ENCODE measurements around the gene NLRP3.

NLRP3 gene

DNA sequence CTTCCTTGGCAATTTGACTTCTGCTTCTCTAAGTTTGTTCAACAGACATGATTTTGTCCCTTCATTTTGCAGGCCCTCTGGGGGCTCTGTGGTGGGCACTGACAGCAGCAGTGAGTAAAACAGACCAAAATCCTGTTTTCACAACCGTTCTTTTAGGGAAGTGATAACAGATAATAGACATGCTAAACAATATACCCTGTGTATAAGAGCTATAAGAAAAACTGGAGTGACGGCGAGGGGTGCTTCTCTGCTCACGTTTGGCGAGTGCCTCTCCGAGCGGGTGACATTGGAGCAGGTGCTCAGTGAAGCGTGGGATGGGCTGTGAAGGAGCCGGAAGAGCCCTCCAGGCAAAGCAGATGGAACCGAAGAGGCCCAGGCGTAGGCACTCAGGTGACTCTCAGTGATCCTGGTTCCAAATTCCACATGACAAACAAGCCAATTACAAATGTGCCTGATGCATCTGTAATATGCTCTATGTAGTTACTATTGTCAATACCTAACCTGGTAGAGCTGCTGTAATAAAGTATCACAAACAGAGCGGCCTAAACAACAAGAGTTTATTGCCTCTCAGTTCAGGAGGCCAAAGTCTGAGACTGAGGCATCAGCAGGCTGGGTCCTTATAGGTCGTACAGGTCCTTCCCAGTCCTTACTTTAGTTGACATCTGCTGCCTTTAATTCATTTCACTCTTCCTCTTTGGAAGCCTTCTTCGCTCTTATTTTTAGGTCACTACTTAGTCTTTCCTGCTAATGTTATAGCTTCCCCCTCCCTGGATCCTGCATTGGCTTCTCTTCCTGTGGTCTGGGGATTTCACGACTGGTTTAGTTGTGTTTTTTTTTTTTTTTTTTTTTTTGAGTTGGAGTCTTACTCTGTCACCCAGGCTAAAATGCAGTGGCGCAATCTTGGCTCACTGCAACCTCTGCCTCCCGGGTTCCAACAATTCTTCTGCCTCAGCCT, 21.9 kb downstream of the NLRP3 start:
- DNase-seq (ENCODE audit: low read depth), result no peak

DNA sequence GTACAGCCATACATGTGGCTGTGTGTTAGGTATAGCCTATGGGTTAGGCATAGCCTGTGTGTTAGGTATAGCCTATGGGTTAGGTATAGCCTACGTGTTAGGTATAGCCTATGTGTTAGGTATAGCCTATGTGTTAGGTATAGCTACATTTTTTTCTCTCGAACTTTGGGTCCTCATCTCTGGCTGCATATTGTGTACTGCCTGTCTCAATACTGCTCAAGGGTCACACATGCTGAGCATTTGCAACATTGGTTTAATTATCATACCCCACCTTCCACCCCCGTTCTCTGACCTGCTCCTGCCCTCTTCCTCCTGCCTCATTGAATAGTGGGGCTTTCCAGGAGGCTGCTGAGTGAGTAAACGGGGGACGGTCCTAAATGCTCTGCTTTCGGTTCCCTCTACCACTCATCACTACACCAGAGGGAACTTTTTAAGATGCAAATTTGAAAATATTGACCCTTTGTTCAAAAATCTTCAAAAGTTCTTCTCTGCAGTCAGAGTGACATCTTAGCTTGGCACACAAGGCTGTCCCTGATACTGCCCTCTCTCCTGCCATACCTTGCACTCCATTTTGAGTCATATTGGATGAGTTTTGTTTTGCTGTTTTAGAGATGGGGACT, 24.1 kb downstream of the NLRP3 start:
- DNase-seq (ENCODE audit: low read depth), result no peak

DNA sequence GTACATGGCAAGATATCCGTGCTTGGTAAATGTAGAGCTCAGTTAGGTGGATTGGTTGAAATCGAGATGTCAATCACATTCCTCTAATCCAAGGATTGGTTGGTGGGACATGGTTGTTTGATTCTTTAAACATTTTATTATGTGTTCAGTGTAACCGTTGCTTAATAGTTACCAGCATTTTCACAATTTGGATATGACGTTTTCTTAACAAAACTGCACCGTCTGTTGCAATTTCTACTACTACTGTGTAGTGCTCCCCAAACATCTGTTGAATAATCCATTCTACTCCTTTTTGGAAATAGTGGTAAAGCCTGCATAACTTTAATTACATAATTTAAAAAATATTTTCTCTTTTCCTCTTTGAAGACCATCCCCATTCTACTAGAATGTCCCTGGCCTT, 25.6 kb downstream of the NLRP3 start:
- DNase-seq (ENCODE audit: low read depth), result no peak

- no peak for DNase-seq (ENCODE audit: low read depth)
Measured at GRCh38 chr1:247442164-247442563, 26.2 kb downstream of the NLRP3 start.

- no peak for DNase-seq (ENCODE audit: low read depth)
Measured at GRCh38 chr1:247443641-247444040, 27.7 kb downstream of the NLRP3 start.

- DNase-seq (ENCODE audit: low read depth), result no peak
Measured at GRCh38 chr1:247444571-247444970, 28.6 kb downstream of the NLRP3 start.

- no peak for DNase-seq (ENCODE audit: low read depth)
Measured at GRCh38 chr1:247445526-247446356, 29.8 kb downstream of the NLRP3 start.

- no peak for DNase-seq (ENCODE audit: low read depth)
Measured at GRCh38 chr1:247447162-247447909, 31.4 kb downstream of the NLRP3 start.

DNA sequence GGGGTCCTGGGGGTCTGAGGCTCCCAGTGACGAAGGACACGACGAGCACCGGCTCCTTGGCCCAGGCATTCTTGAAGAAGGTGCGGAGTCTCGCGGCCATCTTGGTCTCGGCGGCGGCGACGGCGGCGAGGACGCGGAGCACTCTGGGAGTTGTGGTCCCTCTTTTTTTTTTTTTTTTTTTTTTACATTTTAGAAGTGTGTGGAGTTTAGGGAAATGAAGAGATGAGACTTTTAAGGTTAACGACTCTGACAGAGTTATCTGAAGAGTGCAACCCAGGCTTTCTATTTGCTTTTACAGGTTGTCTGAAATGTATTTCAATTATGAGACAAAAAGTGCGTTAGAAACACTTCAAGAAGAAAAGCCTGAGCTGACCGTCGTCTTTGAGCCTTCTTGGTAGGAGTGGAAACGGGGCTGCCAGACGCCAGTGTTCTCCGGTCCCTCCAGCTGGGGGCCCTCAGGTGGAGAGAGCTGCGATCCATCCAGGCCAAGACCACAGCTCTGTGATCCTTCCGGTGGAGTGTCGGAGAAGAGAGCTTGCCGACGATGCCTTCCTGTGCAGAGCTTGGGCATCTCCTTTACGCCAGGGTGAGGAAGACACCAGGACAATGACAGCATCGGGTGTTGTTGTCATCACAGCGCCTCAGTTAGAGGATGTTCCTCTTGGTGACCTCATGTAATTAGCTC, 32.3 kb downstream of the NLRP3 start:
- DNase-seq (ENCODE audit: low read depth), result no peak

- DNase-seq (ENCODE audit: low read depth), result no peak
Measured at GRCh38 chr1:247451388-247452010, 35.5 kb downstream of the NLRP3 start.

GRCh38 chr1:247452447-247453039, 36.6 kb downstream of the NLRP3 start:
- no peak for DNase-seq (ENCODE audit: low read depth)

GRCh38 chr1:247453245-247453644, 37.3 kb downstream of the NLRP3 start:
- DNase-seq (ENCODE audit: low read depth), result no peak

DNA sequence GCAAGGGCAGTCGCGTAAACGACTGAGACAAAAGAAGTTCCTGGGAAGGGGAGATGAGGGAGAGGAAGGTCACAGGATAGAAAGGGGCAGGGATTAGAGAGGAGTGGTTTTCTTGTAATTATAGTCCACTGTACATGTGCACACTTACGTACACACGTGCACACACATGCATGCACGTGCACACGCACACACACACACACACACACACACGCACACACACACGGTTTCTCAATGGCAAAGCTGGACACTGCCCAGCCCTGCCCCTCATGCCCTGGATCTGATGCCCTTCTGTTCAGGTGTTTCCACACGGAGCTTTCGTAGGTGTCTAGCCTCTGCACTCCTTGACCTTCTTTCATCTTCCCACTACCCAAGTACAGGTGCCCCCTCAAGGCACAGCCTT, 38.0 kb downstream of the NLRP3 start:
- DNase-seq (ENCODE audit: low read depth), result no peak

GRCh38 chr1:247456021-247456420, 40.0 kb downstream of the NLRP3 start:
- no peak for DNase-seq (ENCODE audit: low read depth)

GRCh38 chr1:247456914-247457639, 41.1 kb downstream of the NLRP3 start:
- DNase-seq (ENCODE audit: low read depth), result no peak

GRCh38 chr1:247459507-247459906, 43.5 kb downstream of the NLRP3 start:
- DNase-seq (ENCODE audit: low read depth), result no peak

DNA sequence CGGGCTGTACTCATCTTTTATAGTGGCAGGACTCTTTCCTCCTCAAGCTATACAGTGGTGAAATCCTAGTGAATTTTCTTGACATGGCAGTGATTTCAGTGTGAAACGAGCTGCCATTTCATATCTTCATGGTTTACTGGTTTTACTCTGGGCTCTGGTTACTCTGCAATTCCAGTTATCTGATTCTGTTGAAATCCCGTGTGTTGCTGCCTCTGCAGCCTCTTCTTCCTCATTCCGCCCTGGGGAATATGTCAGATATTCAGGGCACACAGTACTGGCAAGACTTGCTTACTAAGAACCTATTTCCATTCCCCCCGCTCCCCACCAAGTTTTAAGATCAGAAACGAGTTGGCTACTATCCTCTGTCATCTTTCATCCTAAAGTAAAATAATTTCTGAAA, 49.8 kb downstream of the NLRP3 start:
- no peak for DNase-seq (ENCODE audit: low read depth)

GRCh38 chr1:247467129-247467528, 51.2 kb downstream of the NLRP3 start:
- no peak for DNase-seq (ENCODE audit: low read depth)

DNA sequence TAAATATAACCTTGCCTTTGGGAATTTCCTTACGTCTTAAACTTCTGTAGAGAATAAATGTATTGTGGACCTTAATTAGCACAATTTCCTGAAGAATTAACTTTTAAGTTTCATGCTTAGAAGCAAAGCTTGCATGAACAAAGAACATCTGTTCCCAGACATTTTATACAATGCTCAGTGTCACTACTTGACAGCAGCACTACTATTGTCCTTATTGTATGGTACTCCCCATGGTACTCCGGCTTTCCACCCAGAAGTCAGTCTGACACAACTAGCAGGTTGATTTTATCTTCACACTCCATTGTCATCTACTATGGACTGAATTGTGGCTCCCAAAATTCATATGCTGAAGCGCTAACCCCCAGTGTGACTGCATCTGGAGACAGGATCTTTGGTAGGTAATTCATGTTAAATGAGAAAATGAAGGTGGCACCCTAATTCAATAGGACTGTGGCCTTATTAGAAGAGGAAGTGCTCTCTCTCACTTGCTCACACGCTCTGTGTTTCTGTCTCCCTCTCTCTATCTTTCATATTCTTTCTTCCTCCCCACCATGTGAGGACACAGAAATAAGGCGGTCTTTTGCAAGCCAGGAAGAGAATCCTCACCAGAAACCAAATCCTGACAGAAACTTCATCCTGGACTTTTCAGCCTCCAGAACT, 52.6 kb downstream of the NLRP3 start:
- no peak for DNase-seq (ENCODE audit: low read depth)
